ENCODE measurements around the gene DUSP6. TPM values are rescaled to one million over a fixed set of nuclear protein-coding genes. Genes with fewer than 3 reads are reported as not detected.

Gene DUSP6
- total and polyA plus RNA-seq, 2 of the 13 experiments (the other 11 are each of a cell fraction or from before 2014, with no cell fraction given) = 40.9 to 161 TPM

DNA sequence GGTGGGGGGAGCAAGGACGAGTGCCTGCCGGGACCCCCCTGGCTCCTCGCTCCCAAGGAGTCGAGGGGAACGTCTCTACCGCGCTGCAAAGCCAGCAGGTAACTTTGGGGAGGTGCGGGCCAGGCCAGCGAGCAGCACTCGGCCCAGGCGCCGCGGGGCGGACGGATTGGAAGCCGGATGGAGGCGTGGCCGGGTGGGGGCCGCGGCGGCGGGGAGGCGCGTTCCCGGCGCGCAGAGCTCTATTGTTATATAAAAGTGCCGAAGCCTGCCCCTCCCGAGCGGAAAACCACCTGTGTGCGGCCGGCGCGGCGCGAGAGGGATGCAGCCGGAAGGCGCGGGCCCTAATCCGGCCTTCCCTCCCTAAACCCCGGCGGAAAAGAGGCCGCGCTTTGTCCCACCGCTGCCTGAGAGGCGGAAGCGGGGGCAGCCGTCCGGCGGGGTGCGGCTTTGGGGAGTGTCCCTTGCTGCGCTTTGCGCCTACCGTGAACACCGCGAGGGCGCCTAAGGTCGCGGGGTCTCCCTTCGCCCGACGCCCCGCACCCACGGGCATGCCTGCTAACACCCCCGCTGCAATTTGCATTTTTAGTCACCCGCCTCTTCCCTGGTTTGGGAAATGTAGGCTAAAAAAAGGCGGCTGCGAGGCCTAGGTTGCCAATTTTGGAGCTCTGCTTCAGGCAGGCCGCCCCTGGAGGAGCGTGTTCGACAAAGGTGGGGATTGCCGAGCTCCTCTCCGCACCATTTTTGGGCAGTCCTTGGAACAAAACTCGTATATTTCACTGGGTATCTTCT lies 1.7 kb upstream of the DUSP6 start (continued):
- TF ChIP-seq, protein P1, sequence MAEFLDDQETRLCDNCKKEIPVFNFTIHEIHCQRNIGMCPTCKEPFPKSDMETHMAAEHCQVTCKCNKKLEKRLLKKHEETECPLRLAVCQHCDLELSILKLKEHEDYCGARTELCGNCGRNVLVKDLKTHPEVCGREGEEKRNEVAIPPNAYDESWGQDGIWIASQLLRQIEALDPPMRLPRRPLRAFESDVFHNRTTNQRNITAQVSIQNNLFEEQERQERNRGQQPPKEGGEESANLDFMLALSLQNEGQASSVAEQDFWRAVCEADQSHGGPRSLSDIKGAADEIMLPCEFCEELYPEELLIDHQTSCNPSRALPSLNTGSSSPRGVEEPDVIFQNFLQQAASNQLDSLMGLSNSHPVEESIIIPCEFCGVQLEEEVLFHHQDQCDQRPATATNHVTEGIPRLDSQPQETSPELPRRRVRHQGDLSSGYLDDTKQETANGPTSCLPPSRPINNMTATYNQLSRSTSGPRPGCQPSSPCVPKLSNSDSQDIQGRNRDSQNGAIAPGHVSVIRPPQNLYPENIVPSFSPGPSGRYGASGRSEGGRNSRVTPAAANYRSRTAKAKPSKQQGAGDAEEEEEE (CRISPR knock-in tag; IDR thresholded peaks at IDR 0.05; ENCODE audit: borderline replicate concordance) = no peak
- TF ChIP-seq ZNF761 (CRISPR knock-in tag; conservative IDR thresholded peaks at IDR 0.05) = no peak
- TF ChIP-seq ZKSCAN1 (IDR thresholded peaks at IDR 0.05; ENCODE audit: low read length) = no peak
- TF ChIP-seq ZNF749 (CRISPR knock-in tag; IDR thresholded peaks at IDR 0.05; ENCODE audit: borderline replicate concordance) = peak; percentile 77; the same call in 1 of the 2 replicates
- TF ChIP-seq, protein P2, sequence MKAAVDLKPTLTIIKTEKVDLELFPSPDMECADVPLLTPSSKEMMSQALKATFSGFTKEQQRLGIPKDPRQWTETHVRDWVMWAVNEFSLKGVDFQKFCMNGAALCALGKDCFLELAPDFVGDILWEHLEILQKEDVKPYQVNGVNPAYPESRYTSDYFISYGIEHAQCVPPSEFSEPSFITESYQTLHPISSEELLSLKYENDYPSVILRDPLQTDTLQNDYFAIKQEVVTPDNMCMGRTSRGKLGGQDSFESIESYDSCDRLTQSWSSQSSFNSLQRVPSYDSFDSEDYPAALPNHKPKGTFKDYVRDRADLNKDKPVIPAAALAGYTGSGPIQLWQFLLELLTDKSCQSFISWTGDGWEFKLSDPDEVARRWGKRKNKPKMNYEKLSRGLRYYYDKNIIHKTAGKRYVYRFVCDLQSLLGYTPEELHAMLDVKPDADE (CRISPR knock-in tag; IDR thresholded peaks at IDR 0.05) = peak; percentile 5; the same call in 1 of the 2 replicates
- TF ChIP-seq, protein P3, sequence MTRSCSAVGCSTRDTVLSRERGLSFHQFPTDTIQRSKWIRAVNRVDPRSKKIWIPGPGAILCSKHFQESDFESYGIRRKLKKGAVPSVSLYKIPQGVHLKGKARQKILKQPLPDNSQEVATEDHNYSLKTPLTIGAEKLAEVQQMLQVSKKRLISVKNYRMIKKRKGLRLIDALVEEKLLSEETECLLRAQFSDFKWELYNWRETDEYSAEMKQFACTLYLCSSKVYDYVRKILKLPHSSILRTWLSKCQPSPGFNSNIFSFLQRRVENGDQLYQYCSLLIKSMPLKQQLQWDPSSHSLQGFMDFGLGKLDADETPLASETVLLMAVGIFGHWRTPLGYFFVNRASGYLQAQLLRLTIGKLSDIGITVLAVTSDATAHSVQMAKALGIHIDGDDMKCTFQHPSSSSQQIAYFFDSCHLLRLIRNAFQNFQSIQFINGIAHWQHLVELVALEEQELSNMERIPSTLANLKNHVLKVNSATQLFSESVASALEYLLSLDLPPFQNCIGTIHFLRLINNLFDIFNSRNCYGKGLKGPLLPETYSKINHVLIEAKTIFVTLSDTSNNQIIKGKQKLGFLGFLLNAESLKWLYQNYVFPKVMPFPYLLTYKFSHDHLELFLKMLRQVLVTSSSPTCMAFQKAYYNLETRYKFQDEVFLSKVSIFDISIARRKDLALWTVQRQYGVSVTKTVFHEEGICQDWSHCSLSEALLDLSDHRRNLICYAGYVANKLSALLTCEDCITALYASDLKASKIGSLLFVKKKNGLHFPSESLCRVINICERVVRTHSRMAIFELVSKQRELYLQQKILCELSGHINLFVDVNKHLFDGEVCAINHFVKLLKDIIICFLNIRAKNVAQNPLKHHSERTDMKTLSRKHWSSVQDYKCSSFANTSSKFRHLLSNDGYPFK (CRISPR knock-in tag; IDR thresholded peaks at IDR 0.05; ENCODE audit: borderline replicate concordance) = no peak; the same call in 1 of the 2 replicates
- TF ChIP-seq NCOA1 (CRISPR knock-in tag; IDR thresholded peaks at IDR 0.05) = peak; percentile 65; the same call in 1 of the 2 replicates
- no peak for TF ChIP-seq DNMT1 (CRISPR knock-in tag; IDR thresholded peaks at IDR 0.05)
- no peak; the same call in 1 of the 2 replicates for TF ChIP-seq FOSL2 (CRISPR knock-in tag; IDR thresholded peaks at IDR 0.05)
- peak; percentile 56; the same call in 1 of the 2 replicates for TF ChIP-seq PPARG (CRISPR knock-in tag; conservative IDR thresholded peaks at IDR 0.05)
- TF ChIP-seq, protein P4, sequence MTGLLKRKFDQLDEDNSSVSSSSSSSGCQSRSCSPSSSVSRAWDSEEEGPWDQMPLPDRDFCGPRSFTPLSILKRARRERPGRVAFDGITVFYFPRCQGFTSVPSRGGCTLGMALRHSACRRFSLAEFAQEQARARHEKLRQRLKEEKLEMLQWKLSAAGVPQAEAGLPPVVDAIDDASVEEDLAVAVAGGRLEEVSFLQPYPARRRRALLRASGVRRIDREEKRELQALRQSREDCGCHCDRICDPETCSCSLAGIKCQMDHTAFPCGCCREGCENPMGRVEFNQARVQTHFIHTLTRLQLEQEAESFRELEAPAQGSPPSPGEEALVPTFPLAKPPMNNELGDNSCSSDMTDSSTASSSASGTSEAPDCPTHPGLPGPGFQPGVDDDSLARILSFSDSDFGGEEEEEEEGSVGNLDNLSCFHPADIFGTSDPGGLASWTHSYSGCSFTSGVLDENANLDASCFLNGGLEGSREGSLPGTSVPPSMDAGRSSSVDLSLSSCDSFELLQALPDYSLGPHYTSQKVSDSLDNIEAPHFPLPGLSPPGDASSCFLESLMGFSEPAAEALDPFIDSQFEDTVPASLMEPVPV (CRISPR knock-in tag; IDR thresholded peaks at IDR 0.05) = 0 out of 2 replicates have a peak, but pooled peaks have one; percentile 3
- TF ChIP-seq ZNF782 (CRISPR knock-in tag; IDR thresholded peaks at IDR 0.05; ENCODE audit: borderline replicate concordance) = no peak
- TF ChIP-seq ZC3H13 (CRISPR knock-in tag; IDR thresholded peaks at IDR 0.05) = peak; percentile 80; the same call in 1 of the 2 replicates
- no peak; the same call in 1 of the 2 replicates for TF ChIP-seq ZBTB21 (CRISPR knock-in tag; IDR thresholded peaks at IDR 0.05)
- peak in 1 of 2 experiments; percentile 61; a peak in 2 of 4 replicates for TF ChIP-seq KLF16 (CRISPR knock-in tag; IDR thresholded peaks at IDR 0.05)
- no peak for TF ChIP-seq ZBTB42 (CRISPR knock-in tag; IDR thresholded peaks at IDR 0.05)
- TF ChIP-seq, protein P5, sequence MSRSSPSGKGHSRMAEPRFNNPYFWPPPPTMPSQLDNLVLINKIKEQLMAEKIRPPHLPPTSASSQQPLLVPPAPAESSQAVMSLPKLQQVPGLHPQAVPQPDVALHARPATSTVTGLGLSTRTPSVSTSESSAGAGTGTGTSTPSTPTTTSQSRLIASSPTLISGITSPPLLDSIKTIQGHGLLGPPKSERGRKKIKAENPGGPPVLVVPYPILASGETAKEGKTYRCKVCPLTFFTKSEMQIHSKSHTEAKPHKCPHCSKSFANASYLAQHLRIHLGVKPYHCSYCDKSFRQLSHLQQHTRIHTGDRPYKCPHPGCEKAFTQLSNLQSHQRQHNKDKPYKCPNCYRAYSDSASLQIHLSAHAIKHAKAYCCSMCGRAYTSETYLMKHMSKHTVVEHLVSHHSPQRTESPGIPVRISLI (CRISPR knock-in tag; IDR thresholded peaks at IDR 0.05; ENCODE audit: borderline replicate concordance) = no peak
- peak; percentile 3; the same call in 1 of the 2 replicates for TF ChIP-seq ZNF839 (CRISPR knock-in tag; IDR thresholded peaks at IDR 0.05; ENCODE audit: borderline replicate concordance)
